ENCODE measurements around the gene TDP2. TPM values are rescaled to one million over a fixed set of nuclear protein-coding genes. Genes with fewer than 3 reads are reported as not detected.

TDP2 gene
- total RNA-seq, 1 experiment from 2014 or later, result 33.6 TPM

- in situ Hi-C loops (cut with HindIII; ENCODE audit: low pct_unique_long_range_greater_than_20kb, low sequenced_read_pairs), result no loop called here
Measured at GRCh38 chr6:24690593-24690992, 23.9 kb upstream of the TDP2 start.

GRCh38 chr6:24689964-24690363, 23.3 kb upstream of the TDP2 start:
- H3K27ac ChIP-seq (ENCODE audit: low read length), result no peak overlapping the region
- H3K36me3 ChIP-seq (ENCODE audit: control insufficient read depth, insufficient read depth, low read length), result no peaks in the 10 kb centered on the region
- CTCF ChIA-PET, result interaction anchor here (0.6 kb wide), 1 partner anchor 300 kb away, joined by 3 read pairs; no protein-coding TSS in a partner anchor
- H3K27me3 ChIP-seq (ENCODE audit: control insufficient read depth, insufficient read depth, low read length), result no peaks in the 10 kb centered on the region
- H3K4me1 ChIP-seq (ENCODE audit: control insufficient read depth, insufficient read depth, low read length), result peaks cover 3% of the 10 kb centered on the region; the same call in 1 of the 2 replicates
- DNase-seq (ENCODE audit: low read depth, low spot score), result no peak
- no TSS peak for BruUV-seq (replicated peaks)
- TF ChIP-seq SIN3A (IDR thresholded peaks at IDR 0.05; ENCODE audit: borderline replicate concordance, insufficient read depth, low read depth, low read length), result no peak
- TF ChIP-seq, protein P1, sequence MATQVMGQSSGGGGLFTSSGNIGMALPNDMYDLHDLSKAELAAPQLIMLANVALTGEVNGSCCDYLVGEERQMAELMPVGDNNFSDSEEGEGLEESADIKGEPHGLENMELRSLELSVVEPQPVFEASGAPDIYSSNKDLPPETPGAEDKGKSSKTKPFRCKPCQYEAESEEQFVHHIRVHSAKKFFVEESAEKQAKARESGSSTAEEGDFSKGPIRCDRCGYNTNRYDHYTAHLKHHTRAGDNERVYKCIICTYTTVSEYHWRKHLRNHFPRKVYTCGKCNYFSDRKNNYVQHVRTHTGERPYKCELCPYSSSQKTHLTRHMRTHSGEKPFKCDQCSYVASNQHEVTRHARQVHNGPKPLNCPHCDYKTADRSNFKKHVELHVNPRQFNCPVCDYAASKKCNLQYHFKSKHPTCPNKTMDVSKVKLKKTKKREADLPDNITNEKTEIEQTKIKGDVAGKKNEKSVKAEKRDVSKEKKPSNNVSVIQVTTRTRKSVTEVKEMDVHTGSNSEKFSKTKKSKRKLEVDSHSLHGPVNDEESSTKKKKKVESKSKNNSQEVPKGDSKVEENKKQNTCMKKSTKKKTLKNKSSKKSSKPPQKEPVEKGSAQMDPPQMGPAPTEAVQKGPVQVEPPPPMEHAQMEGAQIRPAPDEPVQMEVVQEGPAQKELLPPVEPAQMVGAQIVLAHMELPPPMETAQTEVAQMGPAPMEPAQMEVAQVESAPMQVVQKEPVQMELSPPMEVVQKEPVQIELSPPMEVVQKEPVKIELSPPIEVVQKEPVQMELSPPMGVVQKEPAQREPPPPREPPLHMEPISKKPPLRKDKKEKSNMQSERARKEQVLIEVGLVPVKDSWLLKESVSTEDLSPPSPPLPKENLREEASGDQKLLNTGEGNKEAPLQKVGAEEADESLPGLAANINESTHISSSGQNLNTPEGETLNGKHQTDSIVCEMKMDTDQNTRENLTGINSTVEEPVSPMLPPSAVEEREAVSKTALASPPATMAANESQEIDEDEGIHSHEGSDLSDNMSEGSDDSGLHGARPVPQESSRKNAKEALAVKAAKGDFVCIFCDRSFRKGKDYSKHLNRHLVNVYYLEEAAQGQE (IDR thresholded peaks at IDR 0.05; ENCODE audit: insufficient read depth in 1 of 2, low read depth in 2 of 2, low read length in 1 of 2), result no peak
- TF ChIP-seq TCF7L2 (IDR thresholded peaks at IDR 0.05; ENCODE audit: low read depth, low read length), result no peak
- TF ChIP-seq CTCF (IDR thresholded peaks at IDR 0.05), result no peak
- TF ChIP-seq POLR2AphosphoS5 (IDR thresholded peaks at IDR 0.05; ENCODE audit: low read depth, low read length), result no peak
- H3K9me3 ChIP-seq (ENCODE audit: control insufficient read depth, insufficient read depth, low read depth, low read length), result no peaks in the 10 kb centered on the region
- no peak overlapping the region for H3K4me3 ChIP-seq (ENCODE audit: low read depth in 2 of 2, low read length in 2 of 2)
- in situ Hi-C loops (cut with HindIII; ENCODE audit: low pct_unique_long_range_greater_than_20kb, low sequenced_read_pairs) (no loop called here), intact Hi-C loops (cut with micrococcal nuclease; ENCODE audit: unreplicated experiment) (no loop called here)
- POLR2A ChIA-PET, result no interaction called here
- ATAC-seq, result no peak

More at GRCh38 chr6:24690593-24690992, 23.9 kb upstream of the TDP2 start:
- ChIA-PET POLR2A (no interaction called here), CTCF (interaction anchor here (0.6 kb wide), 1 partner anchor 301 kb away, joined by 3 read pairs; no protein-coding TSS in a partner anchor)
- no TSS peak for BruUV-seq (replicated peaks)
- Histone ChIP-seq H3K27me3 (ENCODE audit: control insufficient read depth, insufficient read depth, low read length) (no peaks in the 10 kb centered on the region), H3K36me3 (ENCODE audit: control insufficient read depth, insufficient read depth, low read length) (no peaks in the 10 kb centered on the region), H3K27ac (ENCODE audit: low read length) (no peak overlapping the region), H3K4me1 (ENCODE audit: control insufficient read depth, insufficient read depth, low read length) (peaks cover 3% of the 10 kb centered on the region; the same call in 1 of the 2 replicates), H3K4me3 (ENCODE audit: low read depth in 2 of 2, low read length in 2 of 2) (no peak overlapping the region), H3K9me3 (ENCODE audit: control insufficient read depth, insufficient read depth, low read depth, low read length) (no peaks in the 10 kb centered on the region)
- intact Hi-C loops (cut with micrococcal nuclease; ENCODE audit: unreplicated experiment), result no loop called here
- DNase-seq (ENCODE audit: low read depth, low spot score) (no peak), ATAC-seq (no peak)
- TF ChIP-seq SIN3A (IDR thresholded peaks at IDR 0.05; ENCODE audit: borderline replicate concordance, insufficient read depth, low read depth, low read length) (no peak), POLR2AphosphoS5 (IDR thresholded peaks at IDR 0.05; ENCODE audit: low read depth, low read length) (no peak), TCF7L2 (IDR thresholded peaks at IDR 0.05; ENCODE audit: low read depth, low read length) (no peak), CTCF (IDR thresholded peaks at IDR 0.05) (no peak)
- TF ChIP-seq, protein P1 (IDR thresholded peaks at IDR 0.05; ENCODE audit: insufficient read depth in 1 of 2, low read depth in 2 of 2, low read length in 1 of 2), result no peak
